ENCODE data around the gene MCCC2. TPM values are rescaled to one million over a fixed set of nuclear protein-coding genes. Genes with fewer than 3 reads are reported as not detected.

The MCCC2 gene
- total and polyA plus RNA-seq, 2 of the 13 experiments (the other 11 are each of a cell fraction or from before 2014, with no cell fraction given), result 44.8 to 83.6 TPM

DNA sequence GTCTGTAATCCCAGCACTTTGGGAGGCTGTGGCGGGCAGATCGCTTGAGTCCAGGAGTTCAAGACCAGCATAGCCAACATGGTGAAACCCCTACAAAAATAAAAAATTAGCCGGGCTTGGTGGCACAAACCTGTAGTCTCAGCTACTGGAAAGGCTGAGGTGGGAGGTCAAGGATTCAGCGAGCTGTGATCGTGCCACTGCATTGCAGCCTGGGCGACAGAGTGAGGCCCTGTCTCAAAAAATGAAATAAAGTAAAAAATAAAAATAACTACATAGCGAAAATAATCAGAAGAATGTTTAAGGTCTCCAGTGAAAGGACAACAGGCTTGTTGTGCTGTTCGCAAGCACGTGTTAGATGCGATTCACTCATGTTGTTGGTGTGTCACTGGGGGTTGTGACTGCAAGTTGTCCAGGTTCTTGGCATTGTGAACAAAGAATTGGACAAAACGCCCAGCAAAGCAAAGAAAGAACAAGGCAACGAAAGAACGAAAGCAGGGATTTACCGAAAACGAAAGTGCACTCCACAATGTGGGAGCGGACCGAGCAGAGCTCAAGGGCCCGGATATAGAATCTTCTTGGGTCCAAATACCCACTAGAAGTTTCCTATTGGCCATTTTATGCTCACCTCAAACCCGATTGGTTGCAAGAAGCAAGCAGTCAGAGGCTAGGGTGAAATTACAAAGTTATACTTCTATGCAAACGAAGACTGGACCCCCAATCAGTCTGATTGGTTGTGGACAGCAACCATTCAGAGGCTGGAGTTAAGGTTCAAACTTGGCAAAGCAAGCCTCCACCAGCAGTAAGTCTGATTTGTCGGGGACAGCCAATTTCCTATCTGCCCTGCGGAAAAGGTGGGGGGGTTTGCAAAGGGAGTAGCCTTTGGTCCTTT, 844 bp upstream of the MCCC2 start (continued):
- TF ChIP-seq REPIN1 (CRISPR knock-in tag; IDR thresholded peaks at IDR 0.05; ENCODE audit: borderline replicate concordance, low read depth) (peak; percentile 47; the same call in 1 of the 2 replicates), TGIF2 (CRISPR knock-in tag; IDR thresholded peaks at IDR 0.05) (peak; percentile 21; the same call in 1 of the 2 replicates), ZNF720 (CRISPR knock-in tag; IDR thresholded peaks at IDR 0.05) (no peak), ZBTB20 (CRISPR knock-in tag; IDR thresholded peaks at IDR 0.05; ENCODE audit: borderline replicate concordance, low read depth) (0 out of 2 replicates have a peak, but pooled peaks have one; percentile 32), ZNF446 (CRISPR knock-in tag; IDR thresholded peaks at IDR 0.05) (peak; percentile 56; the same call in 1 of the 2 replicates), FOXK2 (IDR thresholded peaks at IDR 0.05) (peak; percentile 68), JUN (CRISPR knock-in tag; IDR thresholded peaks at IDR 0.05) (peak; percentile 4; the same call in 1 of the 2 replicates), ERF (CRISPR knock-in tag; IDR thresholded peaks at IDR 0.05) (peak; percentile 50; the same call in 1 of the 2 replicates), ZNF335 (CRISPR knock-in tag; IDR thresholded peaks at IDR 0.05) (no peak; the same call in 1 of the 2 replicates), ZNF501 (CRISPR knock-in tag; IDR thresholded peaks at IDR 0.05) (no peak), GABPA (IDR thresholded peaks at IDR 0.05; ENCODE audit: low read depth, low read length) (no peak), GABPA (CRISPR knock-in tag; IDR thresholded peaks at IDR 0.05; ENCODE audit: low read depth) (peak; percentile 65), ZFAT (CRISPR knock-in tag; conservative IDR thresholded peaks at IDR 0.05) (no peak)
- TF ChIP-seq, protein P1, sequence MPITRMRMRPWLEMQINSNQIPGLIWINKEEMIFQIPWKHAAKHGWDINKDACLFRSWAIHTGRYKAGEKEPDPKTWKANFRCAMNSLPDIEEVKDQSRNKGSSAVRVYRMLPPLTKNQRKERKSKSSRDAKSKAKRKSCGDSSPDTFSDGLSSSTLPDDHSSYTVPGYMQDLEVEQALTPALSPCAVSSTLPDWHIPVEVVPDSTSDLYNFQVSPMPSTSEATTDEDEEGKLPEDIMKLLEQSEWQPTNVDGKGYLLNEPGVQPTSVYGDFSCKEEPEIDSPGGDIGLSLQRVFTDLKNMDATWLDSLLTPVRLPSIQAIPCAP (CRISPR knock-in tag; IDR thresholded peaks at IDR 0.05; ENCODE audit: low read depth), result peak; percentile 89; the same call in 1 of the 2 replicates
- TF ChIP-seq, protein P2, sequence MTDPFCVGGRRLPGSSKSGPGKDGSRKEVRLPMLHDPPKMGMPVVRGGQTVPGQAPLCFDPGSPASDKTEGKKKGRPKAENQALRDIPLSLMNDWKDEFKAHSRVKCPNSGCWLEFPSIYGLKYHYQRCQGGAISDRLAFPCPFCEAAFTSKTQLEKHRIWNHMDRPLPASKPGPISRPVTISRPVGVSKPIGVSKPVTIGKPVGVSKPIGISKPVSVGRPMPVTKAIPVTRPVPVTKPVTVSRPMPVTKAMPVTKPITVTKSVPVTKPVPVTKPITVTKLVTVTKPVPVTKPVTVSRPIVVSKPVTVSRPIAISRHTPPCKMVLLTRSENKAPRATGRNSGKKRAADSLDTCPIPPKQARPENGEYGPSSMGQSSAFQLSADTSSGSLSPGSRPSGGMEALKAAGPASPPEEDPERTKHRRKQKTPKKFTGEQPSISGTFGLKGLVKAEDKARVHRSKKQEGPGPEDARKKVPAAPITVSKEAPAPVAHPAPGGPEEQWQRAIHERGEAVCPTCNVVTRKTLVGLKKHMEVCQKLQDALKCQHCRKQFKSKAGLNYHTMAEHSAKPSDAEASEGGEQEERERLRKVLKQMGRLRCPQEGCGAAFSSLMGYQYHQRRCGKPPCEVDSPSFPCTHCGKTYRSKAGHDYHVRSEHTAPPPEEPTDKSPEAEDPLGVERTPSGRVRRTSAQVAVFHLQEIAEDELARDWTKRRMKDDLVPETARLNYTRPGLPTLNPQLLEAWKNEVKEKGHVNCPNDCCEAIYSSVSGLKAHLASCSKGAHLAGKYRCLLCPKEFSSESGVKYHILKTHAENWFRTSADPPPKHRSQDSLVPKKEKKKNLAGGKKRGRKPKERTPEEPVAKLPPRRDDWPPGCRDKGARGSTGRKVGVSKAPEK (CRISPR knock-in tag; IDR thresholded peaks at IDR 0.05; ENCODE audit: borderline replicate concordance), result no peak
- TF ChIP-seq, protein P3, sequence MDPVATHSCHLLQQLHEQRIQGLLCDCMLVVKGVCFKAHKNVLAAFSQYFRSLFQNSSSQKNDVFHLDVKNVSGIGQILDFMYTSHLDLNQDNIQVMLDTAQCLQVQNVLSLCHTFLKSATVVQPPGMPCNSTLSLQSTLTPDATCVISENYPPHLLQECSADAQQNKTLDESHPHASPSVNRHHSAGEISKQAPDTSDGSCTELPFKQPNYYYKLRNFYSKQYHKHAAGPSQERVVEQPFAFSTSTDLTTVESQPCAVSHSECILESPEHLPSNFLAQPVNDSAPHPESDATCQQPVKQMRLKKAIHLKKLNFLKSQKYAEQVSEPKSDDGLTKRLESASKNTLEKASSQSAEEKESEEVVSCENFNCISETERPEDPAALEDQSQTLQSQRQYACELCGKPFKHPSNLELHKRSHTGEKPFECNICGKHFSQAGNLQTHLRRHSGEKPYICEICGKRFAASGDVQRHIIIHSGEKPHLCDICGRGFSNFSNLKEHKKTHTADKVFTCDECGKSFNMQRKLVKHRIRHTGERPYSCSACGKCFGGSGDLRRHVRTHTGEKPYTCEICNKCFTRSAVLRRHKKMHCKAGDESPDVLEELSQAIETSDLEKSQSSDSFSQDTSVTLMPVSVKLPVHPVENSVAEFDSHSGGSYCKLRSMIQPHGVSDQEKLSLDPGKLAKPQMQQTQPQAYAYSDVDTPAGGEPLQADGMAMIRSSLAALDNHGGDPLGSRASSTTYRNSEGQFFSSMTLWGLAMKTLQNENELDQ (CRISPR knock-in tag; IDR thresholded peaks at IDR 0.05; ENCODE audit: borderline replicate concordance), result peak; percentile 41; the same call in 1 of the 2 replicates
- TF ChIP-seq, protein P4, sequence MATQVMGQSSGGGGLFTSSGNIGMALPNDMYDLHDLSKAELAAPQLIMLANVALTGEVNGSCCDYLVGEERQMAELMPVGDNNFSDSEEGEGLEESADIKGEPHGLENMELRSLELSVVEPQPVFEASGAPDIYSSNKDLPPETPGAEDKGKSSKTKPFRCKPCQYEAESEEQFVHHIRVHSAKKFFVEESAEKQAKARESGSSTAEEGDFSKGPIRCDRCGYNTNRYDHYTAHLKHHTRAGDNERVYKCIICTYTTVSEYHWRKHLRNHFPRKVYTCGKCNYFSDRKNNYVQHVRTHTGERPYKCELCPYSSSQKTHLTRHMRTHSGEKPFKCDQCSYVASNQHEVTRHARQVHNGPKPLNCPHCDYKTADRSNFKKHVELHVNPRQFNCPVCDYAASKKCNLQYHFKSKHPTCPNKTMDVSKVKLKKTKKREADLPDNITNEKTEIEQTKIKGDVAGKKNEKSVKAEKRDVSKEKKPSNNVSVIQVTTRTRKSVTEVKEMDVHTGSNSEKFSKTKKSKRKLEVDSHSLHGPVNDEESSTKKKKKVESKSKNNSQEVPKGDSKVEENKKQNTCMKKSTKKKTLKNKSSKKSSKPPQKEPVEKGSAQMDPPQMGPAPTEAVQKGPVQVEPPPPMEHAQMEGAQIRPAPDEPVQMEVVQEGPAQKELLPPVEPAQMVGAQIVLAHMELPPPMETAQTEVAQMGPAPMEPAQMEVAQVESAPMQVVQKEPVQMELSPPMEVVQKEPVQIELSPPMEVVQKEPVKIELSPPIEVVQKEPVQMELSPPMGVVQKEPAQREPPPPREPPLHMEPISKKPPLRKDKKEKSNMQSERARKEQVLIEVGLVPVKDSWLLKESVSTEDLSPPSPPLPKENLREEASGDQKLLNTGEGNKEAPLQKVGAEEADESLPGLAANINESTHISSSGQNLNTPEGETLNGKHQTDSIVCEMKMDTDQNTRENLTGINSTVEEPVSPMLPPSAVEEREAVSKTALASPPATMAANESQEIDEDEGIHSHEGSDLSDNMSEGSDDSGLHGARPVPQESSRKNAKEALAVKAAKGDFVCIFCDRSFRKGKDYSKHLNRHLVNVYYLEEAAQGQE (IDR thresholded peaks at IDR 0.05; ENCODE audit: borderline replicate concordance in 1 of 2, low read depth in 1 of 2, low read length in 2 of 2), result 0 out of 4 replicates have a peak, but pooled peaks of 1 of the 2 experiments have one; percentile 28
- TF ChIP-seq, protein P5, sequence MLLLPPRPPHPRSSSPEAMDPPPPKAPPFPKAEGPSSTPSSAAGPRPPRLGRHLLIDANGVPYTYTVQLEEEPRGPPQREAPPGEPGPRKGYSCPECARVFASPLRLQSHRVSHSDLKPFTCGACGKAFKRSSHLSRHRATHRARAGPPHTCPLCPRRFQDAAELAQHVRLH (CRISPR knock-in tag; IDR thresholded peaks at IDR 0.05; ENCODE audit: borderline replicate concordance, low read depth), result no peak

Measured in HepG2 (cell line).